HAP-1 (cell line): ENCODE results near the gene TSR1.

ENCODE experiments used
- DNase-seq, 2 experiments: peaks; one replicate each; pipeline ENCODE4 v3.0.0-alpha.2; 2016 to 2020; ENCODE audit warnings: low spot score in 2 of 2
- H3K27me3 ChIP-seq: fragments of 250-450 bp; sonication (Bioruptor Pico); 2 replicates; pipeline ENCODE4 v1.5.1; 2020; ENCODE audit warnings: low read depth, mild to moderate bottlenecking, moderate library complexity
- H3K36me3 ChIP-seq: fragments of 250-450 bp; sonication (Bioruptor Pico); replicated peaks from 2 replicates; pipeline ENCODE4 v1.5.1; 2020; ENCODE audit warnings: mild to moderate bottlenecking
- H3K4me1 ChIP-seq: fragments of 250-450 bp; sonication (Bioruptor Pico); 2 replicates; pipeline ENCODE4 v1.5.1; 2020; ENCODE audit warnings: mild to moderate bottlenecking
- H3K4me3 ChIP-seq: fragments of 250-450 bp; sonication (Bioruptor Pico); 2 replicates; pipeline ENCODE4 v1.5.1; 2020; ENCODE audit warnings: mild to moderate bottlenecking, moderate library complexity
- H3K9me3 ChIP-seq: fragments of 250-450 bp; sonication (Bioruptor Pico); 2 replicates; pipeline ENCODE4 v1.5.1; 2020; ENCODE audit warnings: mild to moderate bottlenecking, moderate library complexity
- in situ Hi-C: fragments of 300-500 bp; cut with MboI; formaldehyde crosslinking; loops from 3 replicates; pipeline ENCODE4 v1.14.3; 2020; ENCODE audit warnings: low sequenced_read_pairs, inconsistent platforms, mixed read lengths

The TSR1 gene

DNA sequence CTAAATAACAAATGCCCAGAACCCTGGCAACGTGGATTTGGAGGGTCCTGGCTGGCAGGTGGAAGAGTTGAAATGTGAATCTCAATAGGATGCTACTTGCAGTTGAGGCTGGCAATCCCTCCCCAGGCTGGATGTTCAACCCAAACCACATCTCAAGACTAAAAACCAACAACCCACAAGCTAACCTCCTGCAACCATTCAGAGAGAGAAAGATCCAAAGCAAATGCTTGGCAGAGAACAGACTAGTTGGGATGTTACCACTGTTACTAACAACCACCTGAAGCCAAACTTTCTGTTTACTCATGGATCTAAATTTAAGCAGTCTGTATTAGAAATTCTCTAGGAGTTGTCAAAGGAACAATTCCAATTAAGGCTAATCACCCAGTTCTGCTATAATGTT is 60.5 kb downstream of the TSR1 start:
- DNase-seq: no peak
- Histone ChIP-seq H3K4me3 (no peak overlapping the region), H3K36me3 (peaks cover 25% of the 10 kb centered on the region), H3K9me3 (no peaks in the 10 kb centered on the region), H3K27me3 (no peaks in the 10 kb centered on the region), H3K4me1 (no peaks in the 10 kb centered on the region)
- in situ Hi-C loops: no loop called here

DNA sequence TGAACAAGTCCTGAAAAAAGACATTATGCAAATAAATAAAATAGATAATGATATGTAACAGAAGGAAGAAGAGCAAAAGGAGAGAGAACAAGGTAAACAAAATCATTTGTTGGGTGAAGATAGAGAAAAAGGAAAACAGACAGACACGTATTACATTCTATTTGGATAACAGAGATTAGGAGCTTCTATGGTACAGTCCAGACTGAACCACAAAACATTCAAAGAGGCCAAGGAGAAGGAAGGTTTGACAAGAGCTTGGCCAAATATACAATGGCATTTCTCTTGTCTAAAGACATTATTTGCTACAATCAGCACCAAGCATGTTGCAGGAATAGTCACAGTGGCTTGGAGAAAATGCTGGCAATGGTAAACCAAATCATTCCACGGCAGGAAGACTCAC is 61.8 kb downstream of the TSR1 start:
- Histone ChIP-seq H3K36me3 (peaks cover 17% of the 10 kb centered on the region), H3K9me3 (no peaks in the 10 kb centered on the region), H3K4me3 (no peak overlapping the region), H3K4me1 (no peaks in the 10 kb centered on the region), H3K27me3 (no peaks in the 10 kb centered on the region)
- DNase-seq: no peak
- in situ Hi-C loops: no loop called here
